ENCODE data around the gene RPL12. TPM values are rescaled to one million over a fixed set of nuclear protein-coding genes. Genes with fewer than 3 reads are reported as not detected.

The RPL12 gene
- polyA plus RNA-seq: 3,060 TPM
- long read RNA-seq, donor 1, transcript RPL12-204 (7 exons, 864 nt): minor isoform, 9 of 2,029 reads
- long read RNA-seq, donor 1, transcript RPL12-203 (4 exons, 2,275 nt): minor isoform, 247 of 2,029 reads
- long read RNA-seq, donor 1, transcript RPL12-201 (7 exons, 633 nt): major isoform, 724 of 2,029 reads
- long read RNA-seq, donor 1, partial matches to known transcripts: 993 of 2,029 reads
- long read RNA-seq, donor 1, other reads (novel, unspliced or antisense): 53 of 2,029 reads
- long read RNA-seq, donor 2, transcript RPL12-202 (2 exons, 344 nt): minor isoform, 6 of 4,827 reads
- long read RNA-seq, donor 2, transcript RPL12-204 (7 exons, 864 nt): minor isoform, 18 of 4,827 reads
- long read RNA-seq, donor 2, transcript RPL12-201 (7 exons, 633 nt): major isoform, 1,899 of 4,827 reads
- long read RNA-seq, donor 2, transcript RPL12-203 (4 exons, 2,275 nt): minor isoform, 471 of 4,827 reads
- long read RNA-seq, donor 2, partial matches to known transcripts: 2,275 of 4,827 reads
- long read RNA-seq, donor 2, other reads (novel, unspliced or antisense): 157 of 4,827 reads
- long read RNA-seq, donor 3: 0 reads
- long read RNA-seq, donor 4, transcript RPL12-201 (7 exons, 633 nt): major isoform, 271 of 570 reads
- long read RNA-seq, donor 4, transcript RPL12-203 (4 exons, 2,275 nt): minor isoform, 111 of 570 reads
- long read RNA-seq, donor 4, partial matches to known transcripts: 187 of 570 reads
- long read RNA-seq, donor 4, other reads (novel, unspliced or antisense): 0 of 570 reads
- long read RNA-seq, donor 5, transcript RPL12-204 (7 exons, 864 nt): minor isoform, 5 of 1,936 reads
- long read RNA-seq, donor 5, transcript RPL12-201 (7 exons, 633 nt): major isoform, 749 of 1,936 reads
- long read RNA-seq, donor 5, transcript RPL12-203 (4 exons, 2,275 nt): minor isoform, 219 of 1,936 reads
- long read RNA-seq, donor 5, partial matches to known transcripts: 918 of 1,936 reads
- long read RNA-seq, donor 5, other reads (novel, unspliced or antisense): 44 of 1,936 reads
- long read RNA-seq, donor 6, transcript RPL12-202 (2 exons, 344 nt): minor isoform, 8 of 5,244 reads
- long read RNA-seq, donor 6, transcript RPL12-203 (4 exons, 2,275 nt): minor isoform, 453 of 5,244 reads
- long read RNA-seq, donor 6, transcript RPL12-204 (7 exons, 864 nt): minor isoform, 13 of 5,244 reads
- long read RNA-seq, donor 6, transcript RPL12-201 (7 exons, 633 nt): major isoform, 2,341 of 5,244 reads
- long read RNA-seq, donor 6, partial matches to known transcripts: 2,349 of 5,244 reads
- long read RNA-seq, donor 6, other reads (novel, unspliced or antisense): 80 of 5,244 reads
- long read RNA-seq, donor 7, transcript RPL12-204 (7 exons, 864 nt): minor isoform, 5 of 1,975 reads
- long read RNA-seq, donor 7, transcript RPL12-201 (7 exons, 633 nt): major isoform, 810 of 1,975 reads
- long read RNA-seq, donor 7, transcript RPL12-203 (4 exons, 2,275 nt): minor isoform, 246 of 1,975 reads
- long read RNA-seq, donor 7, partial matches to known transcripts: 872 of 1,975 reads
- long read RNA-seq, donor 7, other reads (novel, unspliced or antisense): 37 of 1,975 reads
- long read RNA-seq, donor 8, transcript RPL12-201 (7 exons, 633 nt): major isoform, 2,835 of 7,198 reads
- long read RNA-seq, donor 8, transcript RPL12-203 (4 exons, 2,275 nt): minor isoform, 829 of 7,198 reads
- long read RNA-seq, donor 8, transcript RPL12-204 (7 exons, 864 nt): minor isoform, 23 of 7,198 reads
- long read RNA-seq, donor 8, transcript RPL12-202 (2 exons, 344 nt): minor isoform, 15 of 7,198 reads
- long read RNA-seq, donor 8, partial matches to known transcripts: 3,318 of 7,198 reads
- long read RNA-seq, donor 8, other reads (novel, unspliced or antisense): 178 of 7,198 reads
- long read RNA-seq, donor 9, transcript RPL12-204 (7 exons, 864 nt): minor isoform, 10 of 6,057 reads
- long read RNA-seq, donor 9, transcript RPL12-201 (7 exons, 633 nt): major isoform, 2,688 of 6,057 reads
- long read RNA-seq, donor 9, transcript RPL12-203 (4 exons, 2,275 nt): minor isoform, 577 of 6,057 reads
- long read RNA-seq, donor 9, transcript RPL12-202 (2 exons, 344 nt): minor isoform, 12 of 6,057 reads
- long read RNA-seq, donor 9, partial matches to known transcripts: 2,543 of 6,057 reads
- long read RNA-seq, donor 9, other reads (novel, unspliced or antisense): 227 of 6,057 reads
- long read RNA-seq, donor 10, transcript RPL12-203 (4 exons, 2,275 nt): minor isoform, 499 of 4,789 reads
- long read RNA-seq, donor 10, transcript RPL12-202 (2 exons, 344 nt): minor isoform, 5 of 4,789 reads
- long read RNA-seq, donor 10, transcript RPL12-204 (7 exons, 864 nt): minor isoform, 25 of 4,789 reads
- long read RNA-seq, donor 10, transcript RPL12-201 (7 exons, 633 nt): major isoform, 2,081 of 4,789 reads
- long read RNA-seq, donor 10, partial matches to known transcripts: 2,035 of 4,789 reads
- long read RNA-seq, donor 10, other reads (novel, unspliced or antisense): 144 of 4,789 reads
- long read RNA-seq, donor 11, transcript RPL12-203 (4 exons, 2,275 nt): minor isoform, 301 of 2,744 reads
- long read RNA-seq, donor 11, transcript RPL12-204 (7 exons, 864 nt): minor isoform, 11 of 2,744 reads
- long read RNA-seq, donor 11, transcript RPL12-201 (7 exons, 633 nt): major isoform, 1,128 of 2,744 reads
- long read RNA-seq, donor 11, partial matches to known transcripts: 1,233 of 2,744 reads
- long read RNA-seq, donor 11, other reads (novel, unspliced or antisense): 69 of 2,744 reads

GRCh38 chr9:127450830-127451607, at the start of gene RPL12, which contains the start of gene LRSAM1:
RPL12 (minus strand) TSS chr9:127451406; CDS start chr9:127451317, 89 bp downstream.
LRSAM1 (plus strand) TSS chr9:127451510; CDS start chr9:127454528, 3,018 bp downstream.
- peaks cover 2% of the 10 kb centered on the region for H3K9me3 ChIP-seq (ENCODE audit: control insufficient read depth, low read depth, low read length)
- no peaks in the 10 kb centered on the region for H3K27me3 ChIP-seq (ENCODE audit: control insufficient read depth, insufficient read depth, low read length)
- no CpG with 5 or more reads among the region's 71 CpGs for WGBS (ENCODE audit: insufficient coverage, low lambda C conversion rate)
- H3K4me1 ChIP-seq (ENCODE audit: control insufficient read depth, insufficient read depth, low read length): peaks cover 15% of the 10 kb centered on the region
- peaks cover 47% of the 10 kb centered on the region for H3K36me3 ChIP-seq (ENCODE audit: control insufficient read depth, insufficient read depth, low read length)
- peak within 1 kb of the TSS; percentile 80 for H3K4me3 ChIP-seq (ENCODE audit: low read length)
- H3K27ac ChIP-seq (ENCODE audit: low read length): peak within 1 kb of the TSS; percentile 94
- DNase-seq: peak; percentile 96

DNA sequence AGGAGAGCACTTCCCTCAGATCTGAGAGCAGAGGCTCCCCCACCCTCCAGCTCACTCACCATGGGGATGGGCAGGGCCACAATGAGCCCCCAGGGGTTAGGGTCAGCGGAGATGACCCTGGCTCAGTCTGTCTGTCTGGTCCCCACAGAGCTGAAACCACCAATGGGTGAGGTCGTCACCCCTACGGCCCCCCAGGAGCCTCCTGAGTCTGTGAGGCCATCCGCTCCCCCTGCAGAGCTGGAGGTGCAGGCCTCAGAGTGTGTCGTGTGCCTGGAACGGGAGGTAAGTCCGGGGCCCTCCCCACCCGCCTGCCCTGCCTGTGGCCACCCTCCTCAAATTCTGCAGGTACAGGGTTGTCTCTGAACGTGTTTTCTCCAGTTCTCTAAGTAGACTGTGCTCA, 49.7 kb upstream of the RPL12 start:
- H3K27ac ChIP-seq (ENCODE audit: low read length): no peak overlapping the region
- H3K4me1 ChIP-seq (ENCODE audit: control insufficient read depth, insufficient read depth, low read length): no peaks in the 10 kb centered on the region
- H3K9me3 ChIP-seq (ENCODE audit: control insufficient read depth, low read depth, low read length): no peaks in the 10 kb centered on the region
- DNase-seq: no peak
- no peaks in the 10 kb centered on the region for H3K27me3 ChIP-seq (ENCODE audit: control insufficient read depth, insufficient read depth, low read length)
- 83% methylated on average over 1 of the region's 9 CpGs for WGBS (ENCODE audit: insufficient coverage, low lambda C conversion rate)
- peaks cover 58% of the 10 kb centered on the region for H3K36me3 ChIP-seq (ENCODE audit: control insufficient read depth, insufficient read depth, low read length)
- H3K4me3 ChIP-seq (ENCODE audit: low read length): no peak overlapping the region

GRCh38 chr9:127500399-127500798, 49.2 kb upstream of the RPL12 start:
- no CpG with 5 or more reads among the region's 6 CpGs for WGBS (ENCODE audit: insufficient coverage, low lambda C conversion rate)
- peaks cover 3% of the 10 kb centered on the region for H3K4me1 ChIP-seq (ENCODE audit: control insufficient read depth, insufficient read depth, low read length)

GRCh38 chr9:127498298-127498697, 47.1 kb upstream of the RPL12 start:
- Histone ChIP-seq H3K4me1 (ENCODE audit: control insufficient read depth, insufficient read depth, low read length) (peaks cover 5% of the 10 kb centered on the region), H3K4me3 (ENCODE audit: low read length) (no peak overlapping the region), H3K27ac (ENCODE audit: low read length) (no peak overlapping the region), H3K27me3 (ENCODE audit: control insufficient read depth, insufficient read depth, low read length) (no peaks in the 10 kb centered on the region), H3K9me3 (ENCODE audit: control insufficient read depth, low read depth, low read length) (no peaks in the 10 kb centered on the region), H3K36me3 (ENCODE audit: control insufficient read depth, insufficient read depth, low read length) (peaks cover 55% of the 10 kb centered on the region)
- DNase-seq: no peak
- no CpG with 5 or more reads among the region's 5 CpGs for WGBS (ENCODE audit: insufficient coverage, low lambda C conversion rate)

More at GRCh38 chr9:127500399-127500798, 49.2 kb upstream of the RPL12 start:
- Histone ChIP-seq H3K4me3 (ENCODE audit: low read length) (no peak overlapping the region), H3K9me3 (ENCODE audit: control insufficient read depth, low read depth, low read length) (no peaks in the 10 kb centered on the region), H3K36me3 (ENCODE audit: control insufficient read depth, insufficient read depth, low read length) (peaks cover 58% of the 10 kb centered on the region), H3K27ac (ENCODE audit: low read length) (no peak overlapping the region), H3K27me3 (ENCODE audit: control insufficient read depth, insufficient read depth, low read length) (no peaks in the 10 kb centered on the region)
- no peak for DNase-seq

DNA sequence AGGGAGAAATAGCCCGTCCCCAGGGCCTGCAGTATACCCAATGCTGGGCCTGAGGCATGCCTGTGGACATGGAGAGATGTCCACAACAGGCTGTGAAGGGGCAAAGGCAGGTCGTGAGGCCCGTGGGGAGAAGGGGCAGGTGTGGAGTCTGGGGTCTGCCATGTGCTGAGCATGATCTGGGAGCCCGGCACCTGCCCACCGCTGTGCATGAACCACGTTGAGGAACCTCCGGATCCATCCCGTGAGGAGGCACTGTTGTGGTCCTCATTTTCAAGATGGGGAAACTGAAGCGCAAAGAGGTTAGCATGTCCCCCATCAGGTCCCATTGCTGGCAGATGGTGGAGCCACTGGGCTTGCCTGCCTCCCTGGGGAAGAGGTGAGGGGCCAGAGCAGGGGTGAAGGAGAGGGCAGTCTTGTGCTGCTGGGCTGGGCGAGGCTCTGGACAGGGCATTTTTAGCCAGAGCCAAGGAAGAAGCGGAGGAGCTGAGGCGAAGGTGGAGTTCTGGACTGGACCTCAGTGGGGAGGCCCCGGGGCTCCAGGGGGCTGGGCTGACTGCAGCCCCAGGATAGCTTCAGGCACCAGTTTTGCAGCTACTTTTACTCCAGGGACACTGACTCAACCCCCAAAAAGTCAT, 46.6 kb upstream of the RPL12 start:
- H3K36me3 ChIP-seq (ENCODE audit: control insufficient read depth, insufficient read depth, low read length): peaks cover 52% of the 10 kb centered on the region
- no peaks in the 10 kb centered on the region for H3K27me3 ChIP-seq (ENCODE audit: control insufficient read depth, insufficient read depth, low read length)
- DNase-seq: no peak
- no peak overlapping the region for H3K27ac ChIP-seq (ENCODE audit: low read length)
- WGBS (ENCODE audit: insufficient coverage, low lambda C conversion rate): no CpG with 5 or more reads among the region's 13 CpGs
- H3K9me3 ChIP-seq (ENCODE audit: control insufficient read depth, low read depth, low read length): no peaks in the 10 kb centered on the region
- H3K4me3 ChIP-seq (ENCODE audit: low read length): no peak overlapping the region
- H3K4me1 ChIP-seq (ENCODE audit: control insufficient read depth, insufficient read depth, low read length): peaks cover 5% of the 10 kb centered on the region

- no peaks in the 10 kb centered on the region for H3K9me3 ChIP-seq (ENCODE audit: control insufficient read depth, low read depth, low read length)
- peaks cover 5% of the 10 kb centered on the region for H3K4me1 ChIP-seq (ENCODE audit: control insufficient read depth, insufficient read depth, low read length)
- no peaks in the 10 kb centered on the region for H3K27me3 ChIP-seq (ENCODE audit: control insufficient read depth, insufficient read depth, low read length)
- H3K36me3 ChIP-seq (ENCODE audit: control insufficient read depth, insufficient read depth, low read length): peaks cover 53% of the 10 kb centered on the region
- no peak overlapping the region for H3K27ac ChIP-seq (ENCODE audit: low read length)
- no CpG with 5 or more reads among the region's 12 CpGs for WGBS (ENCODE audit: insufficient coverage, low lambda C conversion rate)
- no peak overlapping the region for H3K4me3 ChIP-seq (ENCODE audit: low read length)
- no peak for DNase-seq
These were observed 45.8 kb upstream of the RPL12 start for GRCh38 chr9:127496974-127497373.

GRCh38 chr9:127495884-127496555, 44.8 kb upstream of the RPL12 start:
- H3K9me3 ChIP-seq (ENCODE audit: control insufficient read depth, low read depth, low read length): no peaks in the 10 kb centered on the region
- peaks cover 54% of the 10 kb centered on the region for H3K36me3 ChIP-seq (ENCODE audit: control insufficient read depth, insufficient read depth, low read length)
- WGBS (ENCODE audit: insufficient coverage, low lambda C conversion rate): no CpG with 5 or more reads among the region's 14 CpGs
- peaks cover 5% of the 10 kb centered on the region for H3K4me1 ChIP-seq (ENCODE audit: control insufficient read depth, insufficient read depth, low read length)
- H3K27ac ChIP-seq (ENCODE audit: low read length): no peak overlapping the region
- DNase-seq: no peak
- H3K4me3 ChIP-seq (ENCODE audit: low read length): no peak overlapping the region
- no peaks in the 10 kb centered on the region for H3K27me3 ChIP-seq (ENCODE audit: control insufficient read depth, insufficient read depth, low read length)
